Measurements from ENCODE around the gene OR2B2.
A peak's percentile ranks its signal among the peaks of the same experiment; 100 is the strongest.

- TF ChIP-seq CTCF (IDR thresholded peaks at IDR 0.05) (peak in 1 of 6 experiments; percentile 8), POLR2A (IDR thresholded peaks at IDR 0.05) (peak; percentile 76 to 92)
Observed at GRCh38 chr6:27871924-27872638, 40.1 kb downstream of the OR2B2 start.
